ENCODE results near the gene ADH1A.

Gene ADH1A

DNA sequence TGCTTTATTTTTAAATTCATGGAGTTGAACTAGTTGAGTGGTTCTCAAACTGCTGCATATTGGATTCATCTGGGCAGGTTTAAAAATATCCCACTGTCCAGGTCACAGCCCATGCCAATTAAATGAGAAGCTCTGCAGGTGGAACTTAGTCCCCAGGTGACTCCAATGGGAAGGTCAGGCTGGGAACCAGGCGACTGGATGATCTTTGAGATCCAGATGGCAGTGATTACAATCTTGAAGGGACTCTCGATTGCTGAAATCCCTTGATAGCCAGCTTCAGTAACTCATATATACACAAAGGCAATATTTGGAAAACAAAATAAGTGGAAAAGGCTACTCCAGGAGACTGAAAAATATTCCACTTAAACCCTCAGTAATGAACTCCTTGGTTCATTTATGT is 8.1 kb downstream of the ADH1A start:
- TF ChIP-seq, protein P1, sequence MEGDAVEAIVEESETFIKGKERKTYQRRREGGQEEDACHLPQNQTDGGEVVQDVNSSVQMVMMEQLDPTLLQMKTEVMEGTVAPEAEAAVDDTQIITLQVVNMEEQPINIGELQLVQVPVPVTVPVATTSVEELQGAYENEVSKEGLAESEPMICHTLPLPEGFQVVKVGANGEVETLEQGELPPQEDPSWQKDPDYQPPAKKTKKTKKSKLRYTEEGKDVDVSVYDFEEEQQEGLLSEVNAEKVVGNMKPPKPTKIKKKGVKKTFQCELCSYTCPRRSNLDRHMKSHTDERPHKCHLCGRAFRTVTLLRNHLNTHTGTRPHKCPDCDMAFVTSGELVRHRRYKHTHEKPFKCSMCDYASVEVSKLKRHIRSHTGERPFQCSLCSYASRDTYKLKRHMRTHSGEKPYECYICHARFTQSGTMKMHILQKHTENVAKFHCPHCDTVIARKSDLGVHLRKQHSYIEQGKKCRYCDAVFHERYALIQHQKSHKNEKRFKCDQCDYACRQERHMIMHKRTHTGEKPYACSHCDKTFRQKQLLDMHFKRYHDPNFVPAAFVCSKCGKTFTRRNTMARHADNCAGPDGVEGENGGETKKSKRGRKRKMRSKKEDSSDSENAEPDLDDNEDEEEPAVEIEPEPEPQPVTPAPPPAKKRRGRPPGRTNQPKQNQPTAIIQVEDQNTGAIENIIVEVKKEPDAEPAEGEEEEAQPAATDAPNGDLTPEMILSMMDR (IDR thresholded peaks at IDR 0.05; ENCODE audit: borderline replicate concordance, insufficient read depth, low read depth, low read length) = no peak
- no peak overlapping the region for H3K4me3 ChIP-seq (ENCODE audit: low read depth, low read length)

DNA sequence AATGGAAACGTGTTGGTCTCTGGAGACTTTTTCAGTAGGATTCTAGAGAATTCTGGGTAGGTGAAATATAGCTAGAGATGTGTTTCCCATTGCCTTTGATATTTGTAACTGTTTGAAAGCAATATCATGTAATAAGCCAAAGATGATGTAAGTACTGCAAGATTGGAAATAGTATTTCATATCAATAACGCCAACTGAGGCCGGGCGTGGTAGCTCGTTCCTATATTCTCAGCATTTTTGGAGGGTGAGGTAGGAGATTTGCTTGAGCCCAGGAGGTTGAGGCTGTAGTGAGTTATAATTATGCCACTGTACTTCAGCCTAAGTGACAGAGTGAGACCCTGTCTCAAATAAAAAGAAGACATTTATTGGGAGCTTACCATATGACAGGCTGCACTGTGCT is 9.5 kb downstream of the ADH1A start:
- TF ChIP-seq, protein P1 (IDR thresholded peaks at IDR 0.05; ENCODE audit: borderline replicate concordance, insufficient read depth, low read depth, low read length) = no peak
- H3K4me3 ChIP-seq (ENCODE audit: low read depth, low read length) = no peak overlapping the region

DNA sequence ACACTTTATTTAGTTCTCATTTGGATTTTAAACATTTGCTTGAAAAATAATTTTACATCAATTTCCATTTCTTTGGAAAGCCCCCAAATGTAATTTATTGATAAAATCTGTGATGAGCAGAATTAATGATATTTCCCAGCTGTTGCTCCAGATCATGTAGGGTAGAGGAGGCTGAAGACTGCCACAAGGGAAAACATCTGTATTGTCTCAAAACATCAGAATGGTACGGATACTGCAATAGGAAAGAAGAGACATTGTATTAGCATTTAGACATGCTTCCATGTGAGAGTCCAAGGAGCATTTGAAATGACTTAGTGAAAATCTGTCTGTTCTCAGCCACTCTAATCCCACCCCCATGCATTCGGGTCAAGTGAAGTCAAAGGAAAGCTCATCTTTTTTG is 14.4 kb downstream of the ADH1A start:
- TF ChIP-seq, protein P1 (IDR thresholded peaks at IDR 0.05; ENCODE audit: borderline replicate concordance, insufficient read depth, low read depth, low read length) = no peak

DNA sequence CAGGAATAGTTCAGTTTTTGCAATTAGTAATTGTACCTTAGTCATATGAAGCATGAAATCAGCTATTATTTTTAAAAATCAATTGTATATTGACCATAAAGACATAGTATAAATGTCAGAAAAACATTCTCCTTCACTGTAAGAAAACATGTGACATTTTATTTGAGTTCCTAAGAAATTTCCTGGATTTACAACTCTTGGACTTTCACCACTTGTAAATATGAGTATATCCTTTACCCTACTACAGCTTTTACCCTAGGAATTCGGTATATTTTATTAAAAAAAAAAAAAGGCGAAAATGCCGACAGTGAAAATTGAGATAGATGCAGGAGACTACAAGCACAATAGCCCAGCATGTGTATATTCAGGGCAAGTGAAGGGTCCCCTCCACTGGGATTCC is 14.9 kb downstream of the ADH1A start:
- TF ChIP-seq, protein P1 (IDR thresholded peaks at IDR 0.05; ENCODE audit: borderline replicate concordance, insufficient read depth, low read depth, low read length) = no peak
- no peak overlapping the region for H3K4me3 ChIP-seq (ENCODE audit: low read depth, low read length)

More for the DNA sequence above, 14.4 kb downstream of the ADH1A start:
- H3K4me3 ChIP-seq (ENCODE audit: low read depth, low read length) = no peak overlapping the region

DNA sequence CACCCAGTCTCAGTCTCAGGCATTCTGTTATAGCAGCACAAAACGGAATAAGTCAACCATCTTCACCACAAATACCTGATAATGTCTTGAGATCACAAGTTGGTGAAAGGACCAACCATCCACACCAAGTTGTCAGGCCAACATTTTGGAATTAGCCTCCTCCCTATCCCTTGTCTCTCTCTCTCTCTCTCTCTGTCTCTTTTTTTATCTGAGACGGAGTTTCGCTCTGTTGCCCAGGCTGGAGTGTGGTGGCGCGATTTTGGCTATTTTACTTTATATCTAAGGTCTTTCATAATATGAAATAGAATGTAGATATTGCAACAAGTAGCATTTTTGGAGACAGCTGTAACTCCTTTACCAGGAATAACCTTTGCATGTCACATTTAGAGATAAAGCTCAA is 15.7 kb downstream of the ADH1A start:
- TF ChIP-seq, protein P1 (IDR thresholded peaks at IDR 0.05; ENCODE audit: borderline replicate concordance, insufficient read depth, low read depth, low read length) = no peak
- H3K4me3 ChIP-seq (ENCODE audit: low read depth, low read length) = no peak overlapping the region

DNA sequence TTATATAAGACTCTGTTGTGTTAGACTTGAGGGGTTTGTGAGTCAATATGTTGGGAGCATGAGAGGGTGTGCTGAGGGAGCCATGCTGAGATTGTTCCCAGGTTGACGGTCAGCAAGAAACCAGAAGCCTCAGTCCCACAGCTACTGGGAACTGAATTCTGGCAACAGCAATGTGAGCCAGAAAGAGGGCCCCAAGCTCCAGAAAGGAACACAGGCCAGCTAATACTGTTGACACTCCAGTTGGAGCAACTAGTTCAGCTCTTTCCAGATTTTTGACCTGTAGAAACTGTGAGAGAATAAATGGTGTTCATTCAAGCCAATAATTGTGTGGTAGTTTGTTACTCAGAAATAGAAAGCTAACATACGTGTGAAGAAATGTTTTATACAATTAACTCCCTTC is 17.1 kb downstream of the ADH1A start:
- no peak overlapping the region for H3K4me3 ChIP-seq (ENCODE audit: low read depth, low read length)
- TF ChIP-seq, protein P1 (IDR thresholded peaks at IDR 0.05; ENCODE audit: borderline replicate concordance, insufficient read depth, low read depth, low read length) = no peak

DNA sequence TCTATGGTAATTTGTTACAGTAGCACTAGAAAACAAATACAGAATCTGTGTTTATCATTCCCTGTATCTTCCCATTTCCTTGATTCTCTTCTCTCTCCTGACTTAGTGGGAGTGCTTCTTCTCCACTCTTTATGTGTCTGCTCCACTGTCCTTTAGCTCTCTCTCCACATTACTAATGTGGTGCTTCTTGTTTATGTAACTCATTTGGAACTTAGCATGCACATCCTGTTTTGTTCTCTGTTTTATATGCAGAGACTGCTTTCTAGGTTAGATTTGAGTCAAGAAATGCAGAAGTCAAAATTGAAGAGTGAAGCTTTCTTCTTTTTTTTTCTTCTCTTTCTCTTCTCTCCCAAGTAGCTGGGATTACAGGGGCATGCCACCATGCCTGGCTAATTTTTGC is 25.9 kb downstream of the ADH1A start:
- TF ChIP-seq, protein P1 (IDR thresholded peaks at IDR 0.05; ENCODE audit: borderline replicate concordance, insufficient read depth, low read depth, low read length) = no peak

More for the DNA sequence above, 25.9 kb downstream of the ADH1A start:
- H3K4me3 ChIP-seq (ENCODE audit: low read depth, low read length) = no peak overlapping the region
